Gastroesophageal sphincter (tissue), 3 donors: ENCODE measurements around the gene UMODL1.

Experiments used
- CTCF ChIP-seq, 4 experiments: fragments of 200-600 bp in 2 of 4; fragments of 450-650 bp in 2 of 4; sonication (generic) in 1 of 4; IDR thresholded peaks; one replicate each; pipeline ENCODE4 v1.5.1; 2017 to 2019; ENCODE audit warnings: antibody characterized with exemption in 4 of 4, mild to moderate bottlenecking in 2 of 4, moderate library complexity in 2 of 4
- POLR2A ChIP-seq, 2 donors: fragments of 450-650 bp; IDR thresholded peaks; one replicate each; pipeline ENCODE4 v1.6.1; 2017; ENCODE audit warnings: antibody characterized with exemption in 2 of 2, mild to moderate bottlenecking in 2 of 2, moderate library complexity in 1 of 2

DNA sequence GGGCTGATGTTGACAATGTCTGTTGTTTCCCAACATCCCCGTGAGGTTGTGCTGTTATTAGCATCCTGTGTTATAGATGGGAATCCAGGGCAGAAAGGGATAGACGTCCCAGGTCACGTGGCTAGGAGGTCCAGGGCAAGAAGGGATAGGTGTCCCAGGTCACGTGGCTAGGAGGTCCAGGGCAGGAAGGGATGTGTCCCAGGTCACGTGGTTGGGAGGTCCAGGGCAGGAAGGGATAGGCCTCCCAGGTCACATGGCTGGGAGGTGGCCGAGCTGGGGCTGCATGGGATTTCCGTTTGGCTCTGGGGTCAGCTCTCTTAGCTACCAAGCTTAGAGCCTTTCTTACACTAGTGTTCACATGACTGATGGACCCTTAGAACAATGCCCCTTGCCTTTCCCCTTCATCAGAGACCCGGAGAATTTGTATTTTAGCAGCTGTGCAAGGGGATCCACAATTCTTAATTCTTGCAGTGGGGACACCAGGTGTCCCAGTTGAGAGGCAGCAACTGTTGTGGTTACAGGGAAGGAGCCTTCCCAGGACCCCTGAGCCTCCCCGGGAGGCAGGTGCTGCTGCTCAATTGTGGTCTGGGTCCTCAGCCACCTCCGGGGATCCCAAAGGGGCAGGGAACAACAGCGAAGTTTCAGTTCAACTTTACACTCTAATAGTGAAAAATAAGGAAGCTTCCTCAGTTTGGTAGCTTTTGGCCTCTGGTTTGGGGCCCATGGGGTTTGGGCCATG, 69.2 kb downstream of the UMODL1 start:
- TF ChIP-seq POLR2A (IDR thresholded peaks at IDR 0.05) (no peak), CTCF (IDR thresholded peaks at IDR 0.05) (no peak)
